GM18907 (cell line): ENCODE results near the gene NUMBL.
A peak's percentile ranks its signal among the peaks of the same experiment; 100 is the strongest.
"Not testable (repeated sequence)": the region's sequence is repeated elsewhere in the genome, so short reads cannot be mapped to it uniquely, and the experiment has no call there.

ENCODE experiments used
- ATAC-seq: cut with Tn5 transposase; IDR thresholded peaks from one replicate; pipeline ENCODE4 v1.9.1; 2021; ENCODE audit warnings: mild to moderate bottlenecking, moderate library complexity; ENCODE audit not compliant: unreplicated experiment

NUMBL gene

GRCh38 chr19:40690050-40690692, at the start of gene NUMBL:
NUMBL (minus strand) TSS chr19:40690651; CDS start chr19:40690483, 168 bp downstream.
- ATAC-seq: peak; percentile 10

- ATAC-seq: no peak
Observed at GRCh38 chr19:40739030-40739839, 48.8 kb upstream of the NUMBL start.

GRCh38 chr19:40737102-40737644, 46.7 kb upstream of the NUMBL start:
- no peak for ATAC-seq

GRCh38 chr19:40736661-40737060, 46.2 kb upstream of the NUMBL start:
- no peak for ATAC-seq

- ATAC-seq: no peak
Observed at GRCh38 chr19:40735013-40735771, 44.7 kb upstream of the NUMBL start.

DNA sequence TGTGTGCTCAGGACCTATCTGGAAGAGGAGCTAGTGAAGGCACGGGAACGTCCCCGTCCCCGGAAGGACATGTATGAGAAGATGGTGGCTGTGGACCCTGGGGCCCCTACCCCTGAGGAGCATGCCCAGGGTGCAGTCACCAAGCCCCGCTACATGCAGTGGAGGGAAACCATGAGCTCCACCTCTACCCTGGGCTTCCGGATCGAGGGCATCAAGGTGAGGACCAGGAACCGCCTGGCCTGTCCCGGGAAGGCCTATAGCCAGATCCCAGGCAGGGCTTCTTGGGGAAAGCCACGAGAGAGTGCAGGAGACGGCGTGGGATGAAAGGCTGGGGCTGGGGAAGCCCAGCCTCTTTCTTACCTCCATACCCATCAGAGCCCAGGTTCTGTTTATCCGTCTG, 42.7 kb upstream of the NUMBL start:
- no peak for ATAC-seq

GRCh38 chr19:40732304-40732703, 41.9 kb upstream of the NUMBL start:
- not testable (repeated sequence) for ATAC-seq

DNA sequence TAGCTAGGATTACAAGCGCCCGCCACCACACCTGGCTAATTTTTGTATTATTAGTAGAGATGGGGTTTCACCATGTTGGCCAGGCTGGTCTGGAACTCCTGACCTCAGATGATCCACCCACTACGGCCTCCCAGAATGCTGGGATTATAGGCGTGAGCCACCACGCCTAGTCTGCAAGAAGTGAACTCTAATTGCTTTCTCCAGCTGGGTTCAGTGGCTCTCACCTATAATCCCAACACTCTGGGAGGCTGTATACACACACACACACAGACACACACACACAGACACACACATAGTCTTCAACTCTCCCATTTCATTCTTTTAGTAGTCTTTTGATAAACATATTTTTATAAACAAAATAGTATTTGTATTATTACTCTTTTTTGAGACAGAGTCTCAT, 39.6 kb upstream of the NUMBL start:
- not testable (repeated sequence) for ATAC-seq

- ATAC-seq: no peak
Observed at GRCh38 chr19:40726279-40726678, 35.8 kb upstream of the NUMBL start.

DNA sequence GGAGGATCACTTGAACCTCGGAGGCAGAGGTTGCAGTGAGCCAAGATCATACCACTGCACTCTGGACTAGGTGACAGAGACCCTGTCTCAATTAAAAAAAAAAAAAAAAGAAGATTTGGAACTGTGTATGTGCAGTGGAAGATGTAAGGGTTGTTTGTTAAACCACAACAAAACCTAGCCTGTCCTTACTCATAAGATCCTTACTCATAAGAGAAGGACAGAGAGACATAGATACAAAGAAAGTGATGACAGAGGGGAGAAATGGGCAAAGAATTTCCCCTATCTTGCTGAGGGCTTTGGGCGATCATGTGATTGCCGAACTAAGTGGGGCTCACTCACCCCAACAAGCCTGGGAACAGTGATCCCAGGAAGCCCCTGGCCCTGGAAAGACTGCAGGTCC, 34.4 kb upstream of the NUMBL start:
- no peak for ATAC-seq

- ATAC-seq: no peak
Observed at GRCh38 chr19:40724315-40724714, 33.9 kb upstream of the NUMBL start.

DNA sequence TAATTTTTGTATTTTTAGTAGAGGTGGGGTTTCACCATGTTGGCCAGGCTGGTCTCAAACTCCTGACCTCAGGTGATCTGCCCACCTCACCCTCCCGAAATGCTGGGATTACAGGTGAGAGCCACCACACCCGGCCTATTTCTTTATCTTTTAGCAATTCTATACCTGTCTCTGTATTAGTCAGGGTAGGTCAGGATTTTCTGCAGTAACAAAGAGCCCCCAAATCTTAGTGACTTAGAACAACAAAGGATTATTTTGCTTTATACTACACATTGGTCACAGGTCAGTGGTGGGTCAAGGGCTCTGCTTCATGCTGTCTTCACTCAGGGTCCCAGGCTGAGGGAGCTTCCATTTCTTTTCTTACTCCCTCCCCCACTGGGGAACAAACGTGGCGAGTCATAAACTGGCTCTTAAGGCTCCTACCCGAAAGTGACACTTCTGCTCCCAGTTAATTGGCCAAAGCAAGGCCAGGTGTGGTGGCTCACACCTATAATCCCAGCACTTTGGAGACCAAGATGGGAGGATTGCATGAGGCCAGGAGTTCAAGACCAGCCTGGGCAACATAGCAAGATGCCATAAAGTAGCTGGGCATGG, 33.3 kb upstream of the NUMBL start:
- ATAC-seq: no peak

DNA sequence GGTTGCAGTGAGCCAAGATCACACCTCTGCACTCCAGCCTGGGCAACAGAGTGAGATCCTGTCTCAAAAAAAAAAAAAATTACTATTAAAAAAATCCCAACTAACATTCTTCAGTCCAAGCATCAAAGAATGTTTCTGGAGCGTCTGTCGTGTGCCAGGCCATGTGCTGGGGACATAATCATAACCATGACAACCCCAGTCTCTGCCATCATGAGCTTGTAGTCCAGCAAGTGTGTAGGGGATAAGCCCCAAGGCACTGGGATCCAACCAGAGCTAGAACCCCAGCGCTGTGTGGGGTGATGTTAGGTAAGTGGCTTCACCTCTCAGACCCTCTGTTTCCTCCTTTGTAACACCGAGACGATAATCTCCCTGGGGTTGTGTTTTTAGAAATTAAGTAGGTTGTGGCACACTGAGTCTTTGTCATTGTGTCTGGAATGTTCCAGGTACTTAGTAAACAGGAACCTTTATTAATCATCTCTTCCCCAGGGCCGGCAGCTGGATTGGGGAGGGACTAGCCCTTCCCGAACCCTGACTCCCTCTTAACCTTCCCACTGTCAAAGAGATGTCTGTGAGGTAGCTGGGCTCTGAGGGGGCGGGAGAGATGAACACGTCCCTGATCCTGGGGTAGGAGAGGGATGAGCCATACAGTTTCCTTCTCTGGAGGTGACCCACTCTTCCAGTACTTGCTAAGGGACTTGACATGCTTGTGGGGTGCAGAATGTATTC, 31.6 kb upstream of the NUMBL start:
- no peak for ATAC-seq

- ATAC-seq: no peak
Observed at GRCh38 chr19:40721140-40721486, 30.7 kb upstream of the NUMBL start.

- no peak for ATAC-seq
Observed at GRCh38 chr19:40719414-40719894, 29.0 kb upstream of the NUMBL start.

- no peak for ATAC-seq
Observed at GRCh38 chr19:40718774-40719391, 28.4 kb upstream of the NUMBL start.

GRCh38 chr19:40717880-40718773, 27.7 kb upstream of the NUMBL start:
- no peak for ATAC-seq

GRCh38 chr19:40717325-40717879, 27.0 kb upstream of the NUMBL start:
- peak; percentile 6 for ATAC-seq
